DMS 273 treated with DMSO at 0.1 percent for 48 hours (cell line): ENCODE data around the gene DNAJA3.

Source experiments
- DNase-seq: peaks from one replicate; lab custom pipeline; 2025; lab: John Stamatoyannopoulos, UW

DNAJA3 gene

GRCh38 chr16:4475880-4476788 is 50.5 kb downstream of the DNAJA3 start, which contains the start of gene HMOX2:
HMOX2 (plus strand) TSS chr16:4476398; CDS start chr16:4505525, 29,127 bp downstream.
- peak; percentile 82 for DNase-seq

- DNase-seq = no peak
Observed at GRCh38 chr16:4477966-4478365, 52.3 kb downstream of the DNAJA3 start.

GRCh38 chr16:4481526-4481925 is 55.9 kb downstream of the DNAJA3 start:
- no peak for DNase-seq

- no peak for DNase-seq
Observed at GRCh38 chr16:4481963-4482362, 56.3 kb downstream of the DNAJA3 start.

GRCh38 chr16:4486126-4486893 is 60.6 kb downstream of the DNAJA3 start:
- no peak for DNase-seq

GRCh38 chr16:4487955-4488498 is 62.4 kb downstream of the DNAJA3 start:
- no peak for DNase-seq

- DNase-seq = no peak
Observed at GRCh38 chr16:4488499-4488967, 62.9 kb downstream of the DNAJA3 start.

GRCh38 chr16:4489030-4489429 is 63.4 kb downstream of the DNAJA3 start:
- DNase-seq = no peak

- no peak for DNase-seq
Observed at GRCh38 chr16:4491898-4492297, 66.2 kb downstream of the DNAJA3 start.

- DNase-seq = no peak
Observed at GRCh38 chr16:4494746-4495490, 69.2 kb downstream of the DNAJA3 start.

GRCh38 chr16:4495766-4496165 is 70.1 kb downstream of the DNAJA3 start:
- no peak for DNase-seq

GRCh38 chr16:4496305-4496704 is 70.6 kb downstream of the DNAJA3 start:
- no peak for DNase-seq

- DNase-seq = no peak
Observed at GRCh38 chr16:4498546-4499195, 73.0 kb downstream of the DNAJA3 start.

- DNase-seq = no peak
Observed at GRCh38 chr16:4499196-4499555, 73.5 kb downstream of the DNAJA3 start.

- DNase-seq = no peak
Observed at GRCh38 chr16:4500272-4500671, 74.6 kb downstream of the DNAJA3 start.

- DNase-seq = no peak
Observed at GRCh38 chr16:4501071-4501478, 75.4 kb downstream of the DNAJA3 start.

GRCh38 chr16:4505356-4506147 is 79.9 kb downstream of the DNAJA3 start:
- no peak for DNase-seq
